ENCODE data around the gene OR6C74. TPM values are rescaled to one million over a fixed set of nuclear protein-coding genes. Genes with fewer than 3 reads are reported as not detected.

The OR6C74 gene
- total RNA-seq: not detected
- not detected for polyA plus RNA-seq

DNA sequence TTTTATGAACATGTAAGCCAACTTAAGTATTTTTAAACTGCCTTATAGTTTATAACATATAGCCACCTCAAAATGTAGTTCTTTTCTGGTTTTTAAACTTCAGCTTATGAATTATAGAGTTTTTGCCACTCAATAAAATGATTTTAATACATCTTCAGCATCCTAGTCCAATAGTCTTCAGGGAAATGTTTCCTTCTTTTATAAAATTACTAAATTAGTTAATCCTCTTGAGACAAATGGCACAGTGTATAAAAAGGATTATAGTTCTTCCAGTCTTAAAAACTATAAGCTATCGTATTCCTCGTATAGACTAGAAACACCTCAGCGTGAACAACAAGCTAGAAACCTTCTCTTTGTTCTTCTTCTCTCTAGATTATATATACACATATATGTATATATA lies at the start of gene OR6C74:
TSS of gene OR6C74 (plus strand) at position 301 of the 400 bp plus-strand sequence. CDS start 2,679 bp downstream, outside the sequence.
- Mint-ChIP-seq H3K4me3 (no peak within 1 kb of the TSS), H3K27ac (no peak within 1 kb of the TSS), H3K36me3 (no peaks in the 10 kb centered on the region), H3K27me3 (peaks cover 5 to 16% of the 10 kb centered on the region in 2 donors), H3K9me3 (no peaks in the 10 kb centered on the region), H3K4me1 (no peaks in the 10 kb centered on the region)
- CTCF ChIA-PET (ENCODE audit: partially characterized antibody): no interaction called here
- DNase-seq: no peak
- intact Hi-C loops (cut with micrococcal nuclease): no loop called here
- H3K36me3 ChIP-seq (ENCODE audit: insufficient read depth, low read length): no peaks in the 10 kb centered on the region
- POLR2A ChIA-PET (ENCODE audit: partially characterized antibody): no interaction called here
- no peak within 1 kb of the TSS for H3K4me3 ChIP-seq (ENCODE audit: low read length in 2 of 2)
- H3K27me3 ChIP-seq (ENCODE audit: insufficient read depth, low read length): no peaks in the 10 kb centered on the region
- H3K9me3 ChIP-seq (ENCODE audit: control insufficient read depth in 1 of 2, low read length in 2 of 2): no peaks in the 10 kb centered on the region
- no peak within 1 kb of the TSS for H3K27ac ChIP-seq (ENCODE audit: low read depth, low read length)
- no peaks in the 10 kb centered on the region for H3K4me1 ChIP-seq (ENCODE audit: insufficient read depth, low read length)

DNA sequence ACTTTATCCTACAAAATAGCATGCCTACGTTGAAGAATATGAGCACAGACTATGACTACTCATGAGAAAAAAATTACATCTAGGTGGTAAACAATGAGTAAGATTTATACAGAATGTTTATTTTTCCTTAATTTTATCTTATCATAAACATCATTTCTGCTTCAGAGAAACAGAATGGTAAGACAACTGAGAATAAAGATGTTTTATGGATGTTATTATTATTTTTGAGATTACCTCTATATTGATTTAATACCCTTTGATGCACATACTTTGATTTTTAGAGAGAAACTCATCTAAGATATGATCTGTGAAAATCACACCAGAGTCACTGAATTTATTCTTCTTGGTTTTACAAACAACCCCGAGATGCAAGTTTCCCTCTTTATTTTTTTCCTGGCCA lies 23.7 kb upstream of the OR6C74 start, which contains the start of gene OR10A7:
TSS of gene OR10A7 (plus strand) at position 301 of the 400 bp plus-strand sequence. CDS start at position 301, 0 bp downstream.
- intact Hi-C loops (cut with micrococcal nuclease): no loop called here
- ChIA-PET CTCF (ENCODE audit: partially characterized antibody) (no interaction called here), POLR2A (ENCODE audit: partially characterized antibody) (no interaction called here)
- Mint-ChIP-seq H3K27ac (no peak within 1 kb of the TSS), H3K9me3 (peaks cover 0 to 2% (median 0%) of the 10 kb centered on the region in 8 donors), H3K27me3 (peaks cover 6 to 9% of the 10 kb centered on the region in 2 donors), H3K4me3 (no peak within 1 kb of the TSS), H3K36me3 (no peaks in the 10 kb centered on the region), H3K4me1 (no peaks in the 10 kb centered on the region)
- Histone ChIP-seq H3K4me3 (ENCODE audit: low read length in 2 of 2) (no peak within 1 kb of the TSS), H3K9me3 (ENCODE audit: control insufficient read depth in 1 of 2, low read length in 2 of 2) (no peaks in the 10 kb centered on the region), H3K36me3 (ENCODE audit: insufficient read depth, low read length) (no peaks in the 10 kb centered on the region), H3K27me3 (ENCODE audit: insufficient read depth, low read length) (peaks cover 3% of the 10 kb centered on the region), H3K4me1 (ENCODE audit: insufficient read depth, low read length) (no peaks in the 10 kb centered on the region), H3K27ac (ENCODE audit: low read depth, low read length) (no peak within 1 kb of the TSS)
- no peak for DNase-seq

- ChIA-PET CTCF (ENCODE audit: partially characterized antibody) (no interaction called here), POLR2A (ENCODE audit: partially characterized antibody) (no interaction called here)
- Mint-ChIP-seq H3K4me3 (no peak overlapping the region), H3K4me1 (no peaks in the 10 kb centered on the region), H3K27ac (no peak overlapping the region), H3K27me3 (peaks cover 13 to 19% of the 10 kb centered on the region in 2 donors), H3K9me3 (peaks cover 0 to 2% (median 0%) of the 10 kb centered on the region in 8 donors), H3K36me3 (no peaks in the 10 kb centered on the region)
- Histone ChIP-seq H3K4me1 (ENCODE audit: insufficient read depth, low read length) (no peaks in the 10 kb centered on the region), H3K27me3 (ENCODE audit: insufficient read depth, low read length) (no peaks in the 10 kb centered on the region), H3K4me3 (ENCODE audit: low read length in 2 of 2) (no peak overlapping the region), H3K9me3 (ENCODE audit: control insufficient read depth in 1 of 2, low read length in 2 of 2) (no peaks in the 10 kb centered on the region), H3K27ac (ENCODE audit: low read depth, low read length) (no peak overlapping the region), H3K36me3 (ENCODE audit: insufficient read depth, low read length) (no peaks in the 10 kb centered on the region)
- intact Hi-C loops (cut with micrococcal nuclease): no loop called here
- DNase-seq: no peak
These were observed 17.9 kb upstream of the OR6C74 start for GRCh38 chr12:55226523-55226922.

DNA sequence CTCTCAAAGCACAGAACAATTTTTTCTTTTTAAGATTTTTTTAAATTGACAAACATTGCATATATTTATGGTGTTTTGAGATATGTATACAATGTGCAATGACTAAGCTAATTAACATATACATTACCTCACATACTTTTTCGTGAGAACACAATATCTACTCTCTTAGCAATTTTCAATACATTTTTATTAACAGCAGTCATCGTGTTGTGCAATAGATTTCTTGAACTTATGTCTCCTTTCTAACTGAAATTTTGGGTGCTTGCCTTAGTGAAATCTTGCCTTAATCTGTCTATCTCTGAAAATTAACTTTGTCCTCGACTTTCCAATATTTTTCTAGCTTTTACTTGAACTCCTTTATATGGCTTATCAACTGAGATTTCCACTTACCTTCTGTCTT lies 16.8 kb upstream of the OR6C74 start:
- H3K27me3 Mint-ChIP-seq: peaks cover 17 to 18% of the 10 kb centered on the region in 2 donors
- H3K9me3 ChIP-seq (ENCODE audit: control insufficient read depth in 1 of 2, low read length in 2 of 2): no peaks in the 10 kb centered on the region
- peaks cover 0 to 2% (median 0%) of the 10 kb centered on the region in 8 donors for H3K9me3 Mint-ChIP-seq
- ChIA-PET CTCF (ENCODE audit: partially characterized antibody) (no interaction called here), POLR2A (ENCODE audit: partially characterized antibody) (no interaction called here)
- H3K4me1 Mint-ChIP-seq: no peaks in the 10 kb centered on the region
- H3K27ac Mint-ChIP-seq: no peak overlapping the region
- no peak for DNase-seq
- intact Hi-C loops (cut with micrococcal nuclease): no loop called here
- no peak overlapping the region for H3K4me3 Mint-ChIP-seq
- H3K36me3 ChIP-seq (ENCODE audit: insufficient read depth, low read length): no peaks in the 10 kb centered on the region
- H3K36me3 Mint-ChIP-seq: no peaks in the 10 kb centered on the region
- H3K4me1 ChIP-seq (ENCODE audit: insufficient read depth, low read length): no peaks in the 10 kb centered on the region
- no peaks in the 10 kb centered on the region for H3K27me3 ChIP-seq (ENCODE audit: insufficient read depth, low read length)
- no peak overlapping the region for H3K27ac ChIP-seq (ENCODE audit: low read depth, low read length)
- no peak overlapping the region for H3K4me3 ChIP-seq (ENCODE audit: low read length in 2 of 2)

- no peaks in the 10 kb centered on the region for H3K9me3 Mint-ChIP-seq
- H3K27me3 ChIP-seq (ENCODE audit: insufficient read depth, low read length): no peaks in the 10 kb centered on the region
- no peak overlapping the region for H3K4me3 ChIP-seq (ENCODE audit: low read length in 2 of 2)
- no peak overlapping the region for H3K27ac Mint-ChIP-seq
- H3K4me3 Mint-ChIP-seq: no peak overlapping the region
- ChIA-PET CTCF (ENCODE audit: partially characterized antibody) (no interaction called here), POLR2A (ENCODE audit: partially characterized antibody) (no interaction called here)
- intact Hi-C loops (cut with micrococcal nuclease): no loop called here
- DNase-seq: no peak
- H3K27me3 Mint-ChIP-seq: peaks cover 9 to 15% of the 10 kb centered on the region in 2 donors
- no peaks in the 10 kb centered on the region for H3K36me3 Mint-ChIP-seq
- H3K36me3 ChIP-seq (ENCODE audit: insufficient read depth, low read length): no peaks in the 10 kb centered on the region
- H3K9me3 ChIP-seq (ENCODE audit: control insufficient read depth in 1 of 2, low read length in 2 of 2): no peaks in the 10 kb centered on the region
- no peak overlapping the region for H3K27ac ChIP-seq (ENCODE audit: low read depth, low read length)
- H3K4me1 Mint-ChIP-seq: no peaks in the 10 kb centered on the region
- H3K4me1 ChIP-seq (ENCODE audit: insufficient read depth, low read length): no peaks in the 10 kb centered on the region
These were observed 1.8 kb downstream of the OR6C74 start for GRCh38 chr12:55246159-55246558.

GRCh38 chr12:55250944-55251343 lies 6.5 kb downstream of the OR6C74 start:
- CTCF ChIA-PET (ENCODE audit: partially characterized antibody): no interaction called here
- intact Hi-C loops (cut with micrococcal nuclease): no loop called here

GRCh38 chr12:55253281-55253680 lies 8.9 kb downstream of the OR6C74 start:
- no peak for DNase-seq
- no peak overlapping the region for H3K4me3 ChIP-seq (ENCODE audit: low read length in 2 of 2)
- no peaks in the 10 kb centered on the region for H3K27me3 ChIP-seq (ENCODE audit: insufficient read depth, low read length)
- no peaks in the 10 kb centered on the region for H3K36me3 Mint-ChIP-seq
- no peaks in the 10 kb centered on the region for H3K9me3 Mint-ChIP-seq
- intact Hi-C loops (cut with micrococcal nuclease): no loop called here
- H3K4me1 Mint-ChIP-seq: no peaks in the 10 kb centered on the region
- no peaks in the 10 kb centered on the region for H3K9me3 ChIP-seq (ENCODE audit: control insufficient read depth in 1 of 2, low read length in 2 of 2)
- H3K4me3 Mint-ChIP-seq: no peak overlapping the region
- no peaks in the 10 kb centered on the region for H3K36me3 ChIP-seq (ENCODE audit: insufficient read depth, low read length)
- no peak overlapping the region for H3K27ac ChIP-seq (ENCODE audit: low read depth, low read length)
- H3K4me1 ChIP-seq (ENCODE audit: insufficient read depth, low read length): no peaks in the 10 kb centered on the region
- ChIA-PET POLR2A (ENCODE audit: partially characterized antibody) (no interaction called here), CTCF (ENCODE audit: partially characterized antibody) (no interaction called here)
- H3K27ac Mint-ChIP-seq: no peak overlapping the region
- H3K27me3 Mint-ChIP-seq: peaks cover 6 to 15% of the 10 kb centered on the region in 2 donors

More at GRCh38 chr12:55250944-55251343, 6.5 kb downstream of the OR6C74 start:
- Histone ChIP-seq H3K36me3 (ENCODE audit: insufficient read depth, low read length) (no peaks in the 10 kb centered on the region), H3K4me3 (ENCODE audit: low read length in 2 of 2) (no peak overlapping the region), H3K4me1 (ENCODE audit: insufficient read depth, low read length) (no peaks in the 10 kb centered on the region), H3K27me3 (ENCODE audit: insufficient read depth, low read length) (no peaks in the 10 kb centered on the region), H3K9me3 (ENCODE audit: control insufficient read depth in 1 of 2, low read length in 2 of 2) (no peaks in the 10 kb centered on the region), H3K27ac (ENCODE audit: low read depth, low read length) (no peak overlapping the region)
- Mint-ChIP-seq H3K4me3 (no peak overlapping the region), H3K9me3 (no peaks in the 10 kb centered on the region), H3K4me1 (no peaks in the 10 kb centered on the region), H3K36me3 (no peaks in the 10 kb centered on the region), H3K27me3 (peaks cover 11 to 14% of the 10 kb centered on the region in 2 donors), H3K27ac (no peak overlapping the region)
- DNase-seq: no peak
- POLR2A ChIA-PET (ENCODE audit: partially characterized antibody): no interaction called here

- no peak overlapping the region for H3K4me3 Mint-ChIP-seq
- Histone ChIP-seq H3K27ac (ENCODE audit: low read depth, low read length) (no peak overlapping the region), H3K27me3 (ENCODE audit: insufficient read depth, low read length) (no peaks in the 10 kb centered on the region), H3K9me3 (ENCODE audit: control insufficient read depth in 1 of 2, low read length in 2 of 2) (no peaks in the 10 kb centered on the region), H3K36me3 (ENCODE audit: insufficient read depth, low read length) (no peaks in the 10 kb centered on the region), H3K4me1 (ENCODE audit: insufficient read depth, low read length) (no peaks in the 10 kb centered on the region), H3K4me3 (ENCODE audit: low read length in 2 of 2) (no peak overlapping the region)
- ChIA-PET CTCF (ENCODE audit: partially characterized antibody) (no interaction called here), POLR2A (ENCODE audit: partially characterized antibody) (no interaction called here)
- H3K4me1 Mint-ChIP-seq: no peaks in the 10 kb centered on the region
- no peak overlapping the region for H3K27ac Mint-ChIP-seq
- no peaks in the 10 kb centered on the region for H3K9me3 Mint-ChIP-seq
- no peaks in the 10 kb centered on the region for H3K36me3 Mint-ChIP-seq
- DNase-seq: no peak
- intact Hi-C loops (cut with micrococcal nuclease): no loop called here
- H3K27me3 Mint-ChIP-seq: peaks cover 3 to 11% of the 10 kb centered on the region in 2 donors
These were observed 12.4 kb downstream of the OR6C74 start for GRCh38 chr12:55256831-55257230.
